Ectodermal cell (in vitro differentiated cells): ENCODE measurements around the gene RNASE13.
A peak's percentile ranks its signal among the peaks of the same experiment; 100 is the strongest.

Experiments used
- H3K27ac ChIP-seq: 2 replicates; pipeline ENCODE4 v1.7.0; 2013; ENCODE audit warnings: mild to moderate bottlenecking, low read depth, low read length; ENCODE audit not compliant: insufficient read depth, poor library complexity, severe bottlenecking
- H3K27me3 ChIP-seq: 2 replicates; pipeline ENCODE4 v1.7.0; 2013; ENCODE audit warnings: mild to moderate bottlenecking, low read length; ENCODE audit not compliant: insufficient read depth, control insufficient read depth, poor library complexity, severe bottlenecking
- H3K36me3 ChIP-seq: one replicate; pipeline ENCODE4 v1.7.0; 2013; ENCODE audit warnings: low read length; ENCODE audit not compliant: control insufficient read depth, insufficient read depth
- H3K4me1 ChIP-seq: one replicate; pipeline ENCODE4 v1.7.0; 2013; ENCODE audit warnings: low read length; ENCODE audit not compliant: control insufficient read depth, insufficient read depth
- H3K4me3 ChIP-seq: 2 replicates; pipeline ENCODE4 v1.7.0; 2013; ENCODE audit warnings: low read depth, low read length, control low read depth; ENCODE audit not compliant: insufficient read depth
- H3K9me3 ChIP-seq: 2 replicates; pipeline ENCODE4 v1.7.0; 2013; ENCODE audit warnings: mild to moderate bottlenecking, low read length, moderate library complexity; ENCODE audit not compliant: control insufficient read depth
- WGBS, 2 experiments: methylation state at CpG; one replicate each; pipeline ENCODE4 v1.1.7; 2013; ENCODE audit warnings: missing lambda C conversion rate in 2 of 2; 5-methylcytosine and 5-hydroxymethylcytosine counted together

The RNASE13 gene

GRCh38 chr14:21030531-21030930 is 4.1 kb downstream of the RNASE13 start:
- Histone ChIP-seq H3K27ac (no peak overlapping the region), H3K4me3 (no peak overlapping the region), H3K4me1 (peaks cover 12% of the 10 kb centered on the region), H3K36me3 (no peaks in the 10 kb centered on the region), H3K27me3 (peaks cover 16% of the 10 kb centered on the region), H3K9me3 (no peaks in the 10 kb centered on the region)
- whole genome bisulfite sequencing, 2 experiments: 90 to 92% methylated on average over 12 of the region's 12 CpGs

GRCh38 chr14:21029917-21030316 is 4.7 kb downstream of the RNASE13 start, which contains the start of gene TPPP2:
Gene TPPP2 (plus strand): TSS chr14:21030217. CDS start chr14:21030582, 365 bp downstream.
- Histone ChIP-seq H3K27ac (no peak within 1 kb of the TSS), H3K4me1 (peaks cover 12% of the 10 kb centered on the region), H3K36me3 (no peaks in the 10 kb centered on the region), H3K27me3 (peaks cover 22% of the 10 kb centered on the region), H3K9me3 (no peaks in the 10 kb centered on the region), H3K4me3 (no peak within 1 kb of the TSS)
- 86 to 98% methylated on average over 5 of the region's 5 CpGs for WGBS, 2 experiments

- Histone ChIP-seq H3K4me1 (peaks cover 16% of the 10 kb centered on the region), H3K4me3 (no peak overlapping the region), H3K36me3 (no peaks in the 10 kb centered on the region), H3K9me3 (no peaks in the 10 kb centered on the region), H3K27ac (no peak overlapping the region), H3K27me3 (peaks cover 52% of the 10 kb centered on the region)
- 49 to 55% methylated on average over 3 of the region's 3 CpGs for WGBS, 2 experiments
Observed at GRCh38 chr14:21026988-21027315, 7.7 kb downstream of the RNASE13 start.

- peaks cover 16% of the 10 kb centered on the region for H3K4me1 ChIP-seq
- no peak overlapping the region for H3K4me3 ChIP-seq
- no peaks in the 10 kb centered on the region for H3K9me3 ChIP-seq
- H3K27ac ChIP-seq: no peak overlapping the region
- 56 to 58% methylated on average over 6 to 7 of the region's 7 CpGs for WGBS, 2 experiments
- H3K27me3 ChIP-seq: peaks cover 57% of the 10 kb centered on the region
- H3K36me3 ChIP-seq: no peaks in the 10 kb centered on the region
Observed at GRCh38 chr14:21026274-21026987, 8.2 kb downstream of the RNASE13 start.

- 1% methylated on average over 51 to 54 of the region's 58 CpGs for WGBS, 2 experiments
- peaks cover 58% of the 10 kb centered on the region for H3K27me3 ChIP-seq
- H3K27ac ChIP-seq: no peak overlapping the region
- no peaks in the 10 kb centered on the region for H3K9me3 ChIP-seq
- H3K4me1 ChIP-seq: peaks cover 16% of the 10 kb centered on the region
- H3K36me3 ChIP-seq: no peaks in the 10 kb centered on the region
- peak overlapping the region; percentile 46 for H3K4me3 ChIP-seq
Observed at GRCh38 chr14:21025371-21026273, 9.0 kb downstream of the RNASE13 start.

- Histone ChIP-seq H3K27me3 (peaks cover 58% of the 10 kb centered on the region), H3K9me3 (no peaks in the 10 kb centered on the region), H3K4me3 (peak within 1 kb of the TSS; percentile 46), H3K4me1 (peaks cover 16% of the 10 kb centered on the region), H3K27ac (no peak within 1 kb of the TSS), H3K36me3 (no peaks in the 10 kb centered on the region)
- WGBS, 2 experiments: 1% methylated on average over 63 to 71 of the region's 72 CpGs
Observed at GRCh38 chr14:21024585-21025370, 9.8 kb downstream of the RNASE13 start, which contains the start of gene NDRG2. Gene NDRG2 (minus strand): TSS chr14:21025061. CDS start chr14:21023315, 1,746 bp downstream.

GRCh38 chr14:21023817-21024584 is 10.6 kb downstream of the RNASE13 start:
- WGBS, 2 experiments: 32 to 36% methylated on average over 17 of the region's 17 CpGs
- Histone ChIP-seq H3K4me1 (peaks cover 16% of the 10 kb centered on the region), H3K27ac (no peak overlapping the region), H3K4me3 (peak overlapping the region; percentile 46), H3K36me3 (no peaks in the 10 kb centered on the region), H3K9me3 (no peaks in the 10 kb centered on the region), H3K27me3 (peaks cover 58% of the 10 kb centered on the region)

- Histone ChIP-seq H3K4me3 (no peak overlapping the region), H3K9me3 (no peaks in the 10 kb centered on the region), H3K36me3 (no peaks in the 10 kb centered on the region)
Observed at GRCh38 chr14:21023174-21023573, 11.4 kb downstream of the RNASE13 start.

GRCh38 chr14:21022686-21023085 is 11.9 kb downstream of the RNASE13 start:
- peaks cover 58% of the 10 kb centered on the region for H3K27me3 ChIP-seq
- H3K4me3 ChIP-seq: no peak overlapping the region
- no peak overlapping the region for H3K27ac ChIP-seq
- peaks cover 16% of the 10 kb centered on the region for H3K4me1 ChIP-seq
- no peaks in the 10 kb centered on the region for H3K36me3 ChIP-seq
- no peaks in the 10 kb centered on the region for H3K9me3 ChIP-seq
- WGBS, 2 experiments: 84 to 85% methylated on average over 5 of the region's 5 CpGs

More at GRCh38 chr14:21023174-21023573, 11.4 kb downstream of the RNASE13 start:
- WGBS, 2 experiments: 88 to 90% methylated on average over 7 of the region's 7 CpGs
- Histone ChIP-seq H3K27ac (no peak overlapping the region), H3K4me1 (peaks cover 16% of the 10 kb centered on the region), H3K27me3 (peaks cover 58% of the 10 kb centered on the region)
